Thymus (tissue), 11 donors: ENCODE data around the gene TOP2A. TPM values are rescaled to one million over a fixed set of nuclear protein-coding genes. Genes with fewer than 3 reads are reported as not detected.
A peak's percentile ranks its signal among the peaks of the same experiment; 100 is the strongest.

ENCODE experiments used
- DNase-seq, 9 donors: peaks; one replicate each; pipeline ENCODE4 v3.0.0-alpha.2; 2013; ENCODE audit warnings: low spot score in 9 of 9, low read depth in 6 of 9, missing footprints in 1 of 9
- H3K27ac ChIP-seq, 2 donors: one replicate each; pipeline ENCODE4 v1.5.1; 2013; ENCODE audit warnings: control low read depth in 1 of 2, low read depth in 1 of 2, low read length in 1 of 2, mild to moderate bottlenecking in 1 of 2, moderate library complexity in 1 of 2
- H3K27me3 ChIP-seq, 2 donors: one replicate each; pipeline ENCODE4 v1.5.1; 2013; ENCODE audit warnings: low read length in 1 of 2; ENCODE audit not compliant: control insufficient read depth in 2 of 2, insufficient read depth in 1 of 2
- H3K36me3 ChIP-seq, 2 donors: one replicate each; pipeline ENCODE4 v1.5.1; 2013; ENCODE audit warnings: low read length in 1 of 2, mild to moderate bottlenecking in 1 of 2, moderate library complexity in 1 of 2; ENCODE audit not compliant: control insufficient read depth in 2 of 2, insufficient read depth in 2 of 2
- H3K4me1 ChIP-seq, 2 donors: one replicate each; pipeline ENCODE4 v1.5.1; 2013; ENCODE audit warnings: low read length in 2 of 2; ENCODE audit not compliant: control insufficient read depth in 2 of 2, insufficient read depth in 2 of 2
- H3K4me3 ChIP-seq, 2 donors: one replicate each; pipeline ENCODE4 v1.5.1; 2013; ENCODE audit warnings: low read length in 2 of 2, control low read depth in 1 of 2, mild to moderate bottlenecking in 1 of 2
- H3K9me3 ChIP-seq, 2 donors: one replicate each; pipeline ENCODE4 v1.5.1; 2013; ENCODE audit warnings: low read length in 1 of 2, mild to moderate bottlenecking in 1 of 2; ENCODE audit not compliant: control insufficient read depth in 2 of 2, insufficient read depth in 1 of 2
- WGBS: extraction: QIAGEN DNeasy Blood & Tissue Kit; methylation state at CpG from one replicate; pipeline ENCODE4 v1.1.7; 2013; 5-methylcytosine and 5-hydroxymethylcytosine counted together
- polyA plus RNA-seq: library from polyadenylated mRNA; stranded (reverse); fragments of 200-250 nt; gene quantifications from one replicate; pipeline ENCODE4 v1.2.3, GENCODE V29; 2013
- total RNA-seq: library from RNA; stranded (reverse); fragments of 120-200 nt; gene quantifications from one replicate; pipeline ENCODE4 v1.2.4, GENCODE V29; 2013
- donor health status: healthy.

The TOP2A gene
- total and polyA plus RNA-seq, 2 donors, result 21.6 to 187 TPM

DNA sequence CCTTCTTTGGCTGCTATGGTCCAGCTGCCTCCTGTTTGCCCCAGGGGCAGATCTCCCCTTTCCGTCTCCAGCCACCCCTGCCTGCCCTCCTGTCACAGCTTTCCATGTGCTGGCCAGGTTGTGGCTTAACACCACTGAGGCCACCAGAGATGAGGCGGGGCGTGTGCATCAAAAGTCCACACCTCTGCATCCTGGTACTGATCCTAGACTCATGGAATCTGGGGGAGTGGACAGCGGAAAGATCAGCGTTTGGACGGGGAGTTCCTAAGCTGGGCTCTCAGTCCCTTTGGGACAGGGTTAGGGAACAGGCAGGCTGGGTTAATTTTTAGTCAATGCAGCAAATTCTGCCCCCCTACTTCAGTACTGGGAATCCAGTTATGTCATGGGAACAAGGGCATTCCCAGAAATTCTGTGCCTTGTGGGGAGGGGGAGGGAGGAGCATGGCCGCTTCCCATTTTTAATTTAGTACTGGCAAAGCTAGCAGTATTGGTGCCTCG lies 29.5 kb upstream of the TOP2A start:
- WGBS, result 95% methylated on average over 8 of the region's 8 CpGs
- Histone ChIP-seq H3K4me3 (no peak overlapping the region), H3K36me3 (no peaks in the 10 kb centered on the region), H3K9me3 (no peaks in the 10 kb centered on the region), H3K27ac (no peak overlapping the region), H3K4me1 (peaks cover 2 to 38% of the 10 kb centered on the region in 2 donors), H3K27me3 (peaks cover 23 to 57% of the 10 kb centered on the region in 2 donors)
- no peak for DNase-seq

DNA sequence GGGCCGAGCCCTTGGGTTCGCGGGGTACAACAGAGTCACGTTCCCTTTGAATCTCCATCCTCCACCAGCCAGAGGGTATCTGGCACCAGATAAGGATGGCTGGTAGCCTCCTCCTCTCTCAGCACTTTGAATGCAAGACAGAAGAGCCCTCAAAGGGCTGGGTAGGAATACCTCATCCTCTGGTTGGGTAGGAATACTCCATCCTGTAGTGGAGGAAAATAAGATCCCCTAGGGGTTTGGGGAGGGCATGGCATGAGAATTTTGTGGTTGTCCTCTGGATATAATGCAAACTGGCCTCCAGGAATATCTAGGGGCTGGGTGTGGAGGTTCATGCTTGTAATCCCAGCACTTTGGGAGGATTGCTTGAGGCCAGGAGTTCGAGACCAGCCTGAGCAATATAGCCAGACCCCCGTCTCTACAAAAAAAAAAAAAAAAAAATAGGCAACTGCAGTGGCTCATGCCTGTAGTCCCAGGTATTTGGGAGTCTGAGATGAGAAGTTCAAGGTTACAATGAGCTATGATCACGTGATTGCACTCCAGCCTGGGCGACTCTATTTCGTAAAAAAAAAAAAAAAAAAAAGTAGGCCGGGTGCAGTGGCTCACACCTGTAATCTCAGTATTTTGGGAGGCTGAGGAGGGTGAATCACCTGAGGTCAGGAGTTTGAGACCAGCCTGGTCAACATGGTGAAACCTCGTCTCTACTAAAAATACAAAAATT lies 28.2 kb upstream of the TOP2A start:
- WGBS, result 95% methylated on average over 11 of the region's 11 CpGs
- peaks cover 2 to 37% of the 10 kb centered on the region in 2 donors for H3K4me1 ChIP-seq
- H3K27ac ChIP-seq, result no peak overlapping the region

DNA sequence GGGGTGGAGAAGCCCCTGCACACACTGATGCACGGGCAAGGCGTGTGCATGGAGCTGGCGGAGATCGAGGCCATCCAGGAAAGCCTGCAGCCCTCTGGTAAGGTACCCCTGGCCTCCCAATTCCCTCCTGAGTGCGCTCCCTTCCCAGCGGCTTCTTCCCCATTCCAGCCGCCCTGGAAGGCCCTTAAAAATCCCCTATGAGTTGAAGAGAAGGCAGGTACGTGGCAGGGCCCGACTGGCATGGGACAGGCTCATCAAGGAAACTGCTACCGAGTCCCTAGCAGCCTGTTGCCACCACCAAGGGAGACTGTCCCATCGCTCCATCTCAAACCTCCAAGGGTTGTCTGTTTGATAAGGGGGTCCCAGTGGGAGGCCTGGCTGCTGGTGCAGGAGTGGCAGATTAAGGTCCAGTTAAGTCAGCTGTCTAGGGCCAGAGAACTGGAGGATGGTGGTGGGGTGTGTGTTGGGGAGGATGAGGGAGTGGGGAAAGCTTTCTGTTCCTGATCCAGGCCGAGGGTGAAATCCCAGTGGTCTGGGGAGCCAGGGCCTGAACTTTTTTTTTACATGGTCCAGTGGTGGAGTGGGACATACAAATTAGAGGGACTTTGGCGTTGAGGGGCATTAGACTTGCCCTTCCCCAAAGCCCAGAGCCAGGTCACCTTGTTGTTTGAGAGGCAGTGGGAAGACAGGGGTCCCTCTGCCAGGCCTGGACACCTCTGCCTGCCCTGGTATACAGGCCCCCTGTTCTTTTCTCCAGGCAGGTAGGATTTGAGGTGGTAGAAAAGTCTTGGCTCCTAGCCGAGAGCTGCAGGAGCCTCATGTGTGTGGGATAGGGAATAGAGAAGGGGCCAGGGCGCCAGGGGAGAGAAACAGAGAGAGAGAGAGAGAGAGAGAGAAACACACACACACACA lies 26.5 kb upstream of the TOP2A start:
- Histone ChIP-seq H3K4me1 (peaks cover 2 to 35% of the 10 kb centered on the region in 2 donors), H3K27me3 (peaks cover 23 to 69% of the 10 kb centered on the region in 2 donors), H3K36me3 (no peaks in the 10 kb centered on the region), H3K27ac (peak overlapping the region; percentile 14 to 52), H3K9me3 (no peaks in the 10 kb centered on the region), H3K4me3 (peak overlapping the region; percentile 28 to 74)
- WGBS, result 52% methylated on average over 15 of the region's 15 CpGs
- DNase-seq, result no peak

More for the DNA sequence above, 28.2 kb upstream of the TOP2A start:
- no peaks in the 10 kb centered on the region for H3K36me3 ChIP-seq
- peaks cover 23 to 67% of the 10 kb centered on the region in 2 donors for H3K27me3 ChIP-seq
- H3K9me3 ChIP-seq, result no peaks in the 10 kb centered on the region
- DNase-seq, result no peak
- H3K4me3 ChIP-seq, result no peak overlapping the region

DNA sequence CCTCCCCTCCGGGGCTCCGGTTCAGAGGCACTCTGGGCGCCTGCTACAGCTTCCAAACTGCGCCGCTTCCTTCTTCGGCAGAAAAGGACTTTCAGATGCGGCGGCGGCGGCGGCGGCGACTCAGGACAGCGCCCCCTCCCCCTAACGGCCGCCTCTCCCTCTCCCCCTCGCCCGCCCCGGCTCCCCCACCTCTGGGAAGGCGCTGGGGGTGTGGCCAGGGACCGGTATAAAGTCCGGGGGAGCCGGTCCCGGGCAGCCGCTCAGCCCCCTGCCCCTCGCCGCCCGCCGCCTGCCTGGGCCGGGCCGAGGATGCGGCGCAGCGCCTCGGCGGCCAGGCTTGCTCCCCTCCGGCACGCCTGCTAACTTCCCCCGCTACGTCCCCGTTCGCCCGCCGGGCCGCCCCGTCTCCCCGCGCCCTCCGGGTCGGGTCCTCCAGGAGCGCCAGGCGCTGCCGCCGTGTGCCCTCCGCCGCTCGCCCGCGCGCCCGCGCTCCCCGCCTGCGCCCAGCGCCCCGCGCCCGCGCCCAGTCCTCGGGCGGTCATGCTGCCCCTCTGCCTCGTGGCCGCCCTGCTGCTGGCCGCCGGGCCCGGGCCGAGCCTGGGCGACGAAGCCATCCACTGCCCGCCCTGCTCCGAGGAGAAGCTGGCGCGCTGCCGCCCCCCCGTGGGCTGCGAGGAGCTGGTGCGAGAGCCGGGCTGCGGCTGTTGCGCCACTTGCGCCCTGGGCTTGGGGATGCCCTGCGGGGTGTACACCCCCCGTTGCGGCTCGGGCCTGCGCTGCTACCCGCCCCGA lies 25.7 kb upstream of the TOP2A start, which contains the start of gene IGFBP4:
TSS of gene IGFBP4 (plus strand) at position 255 of the 792 bp plus-strand sequence. CDS start at position 541, 286 bp downstream.
- 1% methylated on average over 98 of the region's 98 CpGs for WGBS
- Histone ChIP-seq H3K27me3 (peaks cover 23 to 65% of the 10 kb centered on the region in 2 donors), H3K4me1 (peaks cover 2 to 30% of the 10 kb centered on the region in 2 donors), H3K36me3 (no peaks in the 10 kb centered on the region), H3K9me3 (no peaks in the 10 kb centered on the region), H3K4me3 (peak within 1 kb of the TSS; percentile 28 to 74), H3K27ac (peak within 1 kb of the TSS; percentile 47 to 70)
- DNase-seq, result peak in 6 of 9 donors; percentile 30 to 71 (median 43)

DNA sequence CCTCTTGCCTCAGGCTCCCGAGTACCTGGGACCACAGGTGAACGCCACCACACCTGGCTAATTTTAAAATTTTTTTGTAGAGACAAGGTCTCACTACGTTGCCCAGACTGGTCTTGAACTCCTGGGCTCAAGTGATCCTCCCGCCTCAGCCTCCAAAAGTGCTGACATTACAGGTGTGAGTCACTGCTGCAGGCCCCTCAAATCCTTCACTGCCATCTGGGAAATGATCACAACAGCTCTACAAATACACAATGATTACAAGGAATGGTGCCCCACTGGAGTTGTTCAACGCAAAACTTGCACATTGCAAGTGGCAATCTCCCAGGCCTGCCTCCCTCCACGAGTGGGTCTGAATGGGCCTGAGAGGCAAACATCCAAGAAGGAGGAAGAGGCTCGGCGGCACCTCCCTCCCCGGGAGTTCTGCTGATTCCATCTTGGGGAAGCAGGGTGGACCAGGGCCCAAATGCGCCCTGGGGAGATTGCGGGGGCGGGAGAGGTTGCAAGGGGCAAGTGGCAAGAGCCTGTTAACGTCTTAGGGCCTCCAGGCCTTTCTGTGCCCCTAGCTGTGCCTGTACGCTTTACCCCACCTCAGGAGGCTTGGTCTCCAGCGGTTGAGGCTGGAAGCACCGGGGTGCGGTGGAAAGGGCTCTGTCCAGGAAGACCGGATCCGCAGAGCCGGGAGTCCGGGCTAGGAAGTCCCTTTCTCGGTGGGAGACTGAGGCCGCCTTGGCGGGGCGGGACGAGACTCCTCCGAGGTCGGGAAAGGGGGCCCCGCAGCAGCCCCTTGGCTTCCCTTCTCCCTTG lies 24.9 kb upstream of the TOP2A start:
- peaks cover 2 to 24% of the 10 kb centered on the region in 2 donors for H3K4me1 ChIP-seq
- H3K9me3 ChIP-seq, result no peaks in the 10 kb centered on the region
- peak overlapping the region; percentile 47 to 70 for H3K27ac ChIP-seq
- 64% methylated on average over 29 of the region's 29 CpGs for WGBS
- H3K4me3 ChIP-seq, result peak overlapping the region; percentile 24 to 74
- peaks cover 23 to 57% of the 10 kb centered on the region in 2 donors for H3K27me3 ChIP-seq
- H3K36me3 ChIP-seq, result no peaks in the 10 kb centered on the region
- no peak for DNase-seq

DNA sequence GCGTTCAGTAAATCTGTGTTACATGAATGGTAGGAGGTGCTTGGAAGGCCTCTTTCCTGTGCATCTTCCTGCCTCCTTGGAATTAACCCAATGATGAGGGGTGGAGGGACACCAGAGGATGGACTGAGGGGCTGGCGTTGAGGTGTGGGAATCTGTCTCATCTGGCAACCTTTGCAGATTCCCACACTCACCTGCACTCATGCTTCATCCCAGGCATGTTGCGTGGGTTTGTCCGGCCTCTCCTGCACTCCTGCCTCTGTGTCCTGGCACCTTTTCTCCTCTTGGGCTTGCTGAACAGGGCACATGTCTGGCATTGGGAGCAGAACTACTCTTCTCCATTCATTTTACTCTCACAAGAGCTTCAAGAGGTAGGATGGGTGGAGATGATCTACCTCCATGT lies 22.5 kb upstream of the TOP2A start:
- H3K27me3 ChIP-seq, result peaks cover 23 to 41% of the 10 kb centered on the region in 2 donors
- DNase-seq, result no peak
- no peak overlapping the region for H3K27ac ChIP-seq
- H3K36me3 ChIP-seq, result no peaks in the 10 kb centered on the region
- no peak overlapping the region for H3K4me3 ChIP-seq
- WGBS, result 94% methylated on average over 4 of the region's 4 CpGs
- peaks cover 2 to 22% of the 10 kb centered on the region in 2 donors for H3K4me1 ChIP-seq
- H3K9me3 ChIP-seq, result no peaks in the 10 kb centered on the region

DNA sequence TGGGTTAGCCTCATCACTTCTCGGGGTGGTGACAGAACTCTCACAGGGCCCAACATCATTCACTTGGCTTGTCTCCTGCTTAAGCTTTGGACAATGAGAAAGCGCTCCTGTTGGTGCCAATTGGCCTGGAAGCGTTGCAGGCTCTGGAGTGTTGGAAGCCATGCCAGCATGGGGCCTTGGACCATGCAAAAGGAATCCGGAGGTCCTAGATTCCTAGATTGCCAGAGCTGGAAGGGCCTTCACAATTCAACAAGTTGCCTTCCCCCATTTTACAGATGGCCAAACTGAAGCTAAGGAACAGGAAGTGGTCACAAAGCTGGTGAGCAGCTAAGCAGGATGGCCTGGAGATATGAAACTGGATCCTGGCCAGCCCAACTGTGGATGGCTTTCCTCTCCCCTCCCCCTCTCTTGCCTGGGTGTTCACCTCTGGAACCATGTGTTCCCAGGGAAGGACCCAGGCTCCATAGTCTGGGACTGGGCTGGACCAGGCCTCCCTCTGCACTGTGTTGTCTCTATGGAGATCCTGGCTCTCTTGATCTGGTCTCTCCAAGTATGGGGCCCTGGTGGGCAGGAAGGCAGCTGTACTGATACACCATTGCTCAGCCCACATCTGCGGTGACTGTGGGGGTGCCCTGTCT lies 19.5 kb upstream of the TOP2A start:
- WGBS, result 91% methylated on average over 5 of the region's 5 CpGs
- H3K27me3 ChIP-seq, result peaks cover 1 to 12% of the 10 kb centered on the region in 2 donors
- peaks cover 0 to 13% of the 10 kb centered on the region in 2 donors for H3K4me1 ChIP-seq
- H3K36me3 ChIP-seq, result no peaks in the 10 kb centered on the region
- no peak for DNase-seq
- no peak overlapping the region for H3K27ac ChIP-seq
- no peak overlapping the region for H3K4me3 ChIP-seq
- no peaks in the 10 kb centered on the region for H3K9me3 ChIP-seq
